ENCODE data around the gene GADD45B.

Gene GADD45B, protein sequence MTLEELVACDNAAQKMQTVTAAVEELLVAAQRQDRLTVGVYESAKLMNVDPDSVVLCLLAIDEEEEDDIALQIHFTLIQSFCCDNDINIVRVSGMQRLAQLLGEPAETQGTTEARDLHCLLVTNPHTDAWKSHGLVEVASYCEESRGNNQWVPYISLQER

DNA sequence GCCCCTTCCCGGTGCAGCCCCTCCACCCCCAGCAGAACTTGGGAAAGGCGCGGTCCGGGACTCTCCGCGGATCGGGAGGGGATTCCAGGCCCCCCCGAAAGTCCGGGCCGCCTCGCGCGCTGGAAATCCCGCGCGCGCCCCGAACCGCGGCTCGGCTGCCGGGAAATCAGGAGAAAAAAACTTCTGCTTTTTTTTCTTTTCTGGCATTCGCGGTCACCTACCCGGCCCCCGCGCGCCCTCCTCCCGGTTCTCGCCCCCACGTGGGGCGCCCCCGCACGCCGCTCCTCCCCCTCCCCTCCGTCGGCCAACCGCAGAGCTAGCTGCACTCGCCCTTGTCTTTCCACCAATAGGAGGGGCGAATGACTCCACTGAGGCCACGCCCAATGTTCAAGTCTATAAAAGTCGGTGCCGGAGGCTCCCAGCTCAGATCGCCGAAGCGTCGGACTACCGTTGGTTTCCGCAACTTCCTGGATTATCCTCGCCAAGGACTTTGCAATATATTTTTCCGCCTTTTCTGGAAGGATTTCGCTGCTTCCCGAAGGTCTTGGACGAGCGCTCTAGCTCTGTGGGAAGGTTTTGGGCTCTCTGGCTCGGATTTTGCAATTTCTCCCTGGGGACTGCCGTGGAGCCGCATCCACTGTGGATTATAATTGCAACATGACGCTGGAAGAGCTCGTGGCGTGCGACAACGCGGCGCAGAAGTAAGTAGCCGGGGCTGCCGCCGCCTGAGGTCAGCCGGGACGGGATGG, at the start of gene GADD45B:
Gene GADD45B, plus strand, starts transcription at position 426 of the 749 bp plus-strand sequence. Its CDS starts 232 bp downstream, at position 658.
- TF ChIP-seq, protein P1, sequence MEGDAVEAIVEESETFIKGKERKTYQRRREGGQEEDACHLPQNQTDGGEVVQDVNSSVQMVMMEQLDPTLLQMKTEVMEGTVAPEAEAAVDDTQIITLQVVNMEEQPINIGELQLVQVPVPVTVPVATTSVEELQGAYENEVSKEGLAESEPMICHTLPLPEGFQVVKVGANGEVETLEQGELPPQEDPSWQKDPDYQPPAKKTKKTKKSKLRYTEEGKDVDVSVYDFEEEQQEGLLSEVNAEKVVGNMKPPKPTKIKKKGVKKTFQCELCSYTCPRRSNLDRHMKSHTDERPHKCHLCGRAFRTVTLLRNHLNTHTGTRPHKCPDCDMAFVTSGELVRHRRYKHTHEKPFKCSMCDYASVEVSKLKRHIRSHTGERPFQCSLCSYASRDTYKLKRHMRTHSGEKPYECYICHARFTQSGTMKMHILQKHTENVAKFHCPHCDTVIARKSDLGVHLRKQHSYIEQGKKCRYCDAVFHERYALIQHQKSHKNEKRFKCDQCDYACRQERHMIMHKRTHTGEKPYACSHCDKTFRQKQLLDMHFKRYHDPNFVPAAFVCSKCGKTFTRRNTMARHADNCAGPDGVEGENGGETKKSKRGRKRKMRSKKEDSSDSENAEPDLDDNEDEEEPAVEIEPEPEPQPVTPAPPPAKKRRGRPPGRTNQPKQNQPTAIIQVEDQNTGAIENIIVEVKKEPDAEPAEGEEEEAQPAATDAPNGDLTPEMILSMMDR (IDR thresholded peaks at IDR 0.05; ENCODE audit: low read depth, low read length): no peak
- in situ Hi-C loops (cut with HindIII; ENCODE audit: low sequenced_read_pairs): no loop called here
- DNase-seq (ENCODE audit: low read depth, low spot score): peak; percentile 99
- H3K4me3 ChIP-seq (ENCODE audit: low read depth, low read length): peak within 1 kb of the TSS; percentile 95

DNA sequence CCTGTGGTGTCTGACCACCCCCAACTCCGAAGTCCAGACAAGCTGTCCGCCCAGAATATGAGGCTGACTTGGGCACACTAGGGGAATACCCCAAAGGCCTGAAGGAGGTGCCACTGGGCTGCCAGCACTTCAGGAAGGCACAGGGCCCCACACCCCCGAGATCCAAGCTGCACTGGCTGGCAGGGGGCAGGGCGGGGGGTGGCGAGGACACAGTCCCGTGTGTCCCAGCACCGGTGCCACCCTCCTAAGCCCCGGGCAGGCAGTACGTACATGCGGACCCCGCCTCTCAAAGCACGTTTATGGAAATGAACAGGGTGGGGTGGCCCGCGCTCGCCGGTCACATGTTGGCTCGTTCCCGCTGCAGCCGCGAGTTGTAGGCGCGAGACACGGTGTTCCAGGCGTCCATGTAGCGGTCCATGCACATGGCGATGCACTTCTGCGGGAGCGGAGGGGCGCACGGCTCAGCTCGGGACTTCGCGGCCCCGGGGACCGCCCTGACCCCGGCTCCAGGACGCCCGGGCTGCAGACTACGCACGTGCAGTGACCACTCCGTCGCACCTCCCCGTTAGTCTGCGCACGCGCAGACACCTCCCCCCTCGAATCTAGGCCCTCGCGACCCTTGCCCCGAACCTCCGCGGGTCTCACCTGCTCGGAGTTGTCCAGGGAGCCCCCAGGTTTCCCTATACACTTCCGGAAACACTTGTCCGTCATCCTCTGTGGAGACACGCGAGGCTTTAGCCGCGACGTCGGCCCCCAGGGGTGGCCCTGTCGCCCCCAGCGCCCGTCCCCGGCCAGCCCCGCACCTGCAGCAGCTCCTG, 49.1 kb upstream of the GADD45B start:
- in situ Hi-C loops (cut with HindIII; ENCODE audit: low sequenced_read_pairs): no loop called here
- H3K4me3 ChIP-seq (ENCODE audit: low read depth, low read length): peak overlapping the region; percentile 56
- TF ChIP-seq, protein P1 (IDR thresholded peaks at IDR 0.05; ENCODE audit: low read depth, low read length): no peak
- no peak for DNase-seq (ENCODE audit: low read depth, low spot score)

DNA sequence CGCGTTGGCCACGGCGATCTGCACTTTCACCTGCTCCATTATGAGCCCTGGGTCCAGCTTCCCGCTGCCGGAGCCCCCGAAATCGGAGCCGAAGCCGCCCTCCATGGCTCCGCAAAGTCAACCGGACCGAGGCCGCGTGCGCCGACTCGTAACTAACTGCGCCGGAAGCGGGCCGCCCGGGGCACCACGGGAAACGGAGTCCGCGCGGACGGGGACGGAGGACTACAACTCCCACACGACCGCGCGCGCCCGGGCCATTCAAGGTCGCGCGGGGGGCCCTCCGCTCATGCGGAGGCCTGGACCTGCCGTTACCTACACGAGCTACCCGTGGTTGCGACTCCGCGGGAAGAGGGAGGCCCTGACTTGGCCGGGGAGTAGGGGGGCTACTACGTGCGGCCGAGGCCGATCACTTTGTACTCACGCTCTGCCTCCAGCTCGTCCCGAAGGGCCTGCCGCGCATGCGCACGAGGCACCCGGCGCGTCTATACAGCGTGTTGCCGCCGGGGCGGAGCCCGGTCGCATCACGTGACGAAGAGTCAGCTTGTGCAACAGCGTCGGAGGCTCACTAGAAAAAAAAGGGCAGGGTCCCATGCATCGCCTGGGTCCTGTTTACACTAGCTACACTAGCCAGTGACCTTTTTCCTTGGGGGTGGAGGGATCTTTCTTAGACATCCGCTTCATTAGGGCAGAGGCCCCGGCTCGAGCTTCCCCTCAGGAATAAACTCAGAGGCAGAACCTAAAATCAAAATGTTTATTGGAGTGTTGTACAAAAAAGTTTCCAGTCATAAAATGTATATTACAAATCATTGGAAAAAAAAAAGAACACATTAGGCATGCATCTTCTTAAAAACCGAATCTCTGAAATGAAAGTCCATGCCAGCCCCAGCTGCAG, 48.3 kb upstream of the GADD45B start, which contains the start of gene TIMM13:
Gene TIMM13, minus strand, starts transcription at position 158 of the 892 bp plus-strand sequence. Its CDS starts 53 bp downstream, at position 105.
- peak; percentile 98 for DNase-seq (ENCODE audit: low read depth, low spot score)
- H3K4me3 ChIP-seq (ENCODE audit: low read depth, low read length): peak within 1 kb of the TSS; percentile 56
- TF ChIP-seq, protein P1 (IDR thresholded peaks at IDR 0.05; ENCODE audit: low read depth, low read length): no peak
- in situ Hi-C loops (cut with HindIII; ENCODE audit: low sequenced_read_pairs): no loop called here

DNA sequence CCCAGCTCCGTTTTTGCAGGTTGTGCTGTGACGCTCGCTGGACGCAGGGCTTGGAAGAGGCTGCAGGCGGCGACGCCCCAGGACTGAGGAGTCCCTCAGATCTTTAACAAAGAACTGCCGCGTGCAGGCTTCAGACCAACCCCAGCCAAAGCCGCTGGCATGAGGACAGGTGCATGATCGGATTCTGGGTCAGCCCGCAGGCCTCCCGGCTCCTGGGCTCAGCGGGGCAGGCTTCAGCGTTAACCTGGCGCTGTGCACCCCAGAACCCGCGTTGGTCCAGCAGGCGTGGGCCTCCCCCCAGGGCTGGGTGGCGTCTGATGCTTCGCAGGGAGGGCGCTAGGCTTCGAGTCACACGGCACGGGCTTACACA, 47.6 kb upstream of the GADD45B start:
- TF ChIP-seq, protein P1 (IDR thresholded peaks at IDR 0.05; ENCODE audit: low read depth, low read length): peak; percentile 5
- peak overlapping the region; percentile 56 for H3K4me3 ChIP-seq (ENCODE audit: low read depth, low read length)
- in situ Hi-C loops (cut with HindIII; ENCODE audit: low sequenced_read_pairs): no loop called here
- DNase-seq (ENCODE audit: low read depth, low spot score): no peak

DNA sequence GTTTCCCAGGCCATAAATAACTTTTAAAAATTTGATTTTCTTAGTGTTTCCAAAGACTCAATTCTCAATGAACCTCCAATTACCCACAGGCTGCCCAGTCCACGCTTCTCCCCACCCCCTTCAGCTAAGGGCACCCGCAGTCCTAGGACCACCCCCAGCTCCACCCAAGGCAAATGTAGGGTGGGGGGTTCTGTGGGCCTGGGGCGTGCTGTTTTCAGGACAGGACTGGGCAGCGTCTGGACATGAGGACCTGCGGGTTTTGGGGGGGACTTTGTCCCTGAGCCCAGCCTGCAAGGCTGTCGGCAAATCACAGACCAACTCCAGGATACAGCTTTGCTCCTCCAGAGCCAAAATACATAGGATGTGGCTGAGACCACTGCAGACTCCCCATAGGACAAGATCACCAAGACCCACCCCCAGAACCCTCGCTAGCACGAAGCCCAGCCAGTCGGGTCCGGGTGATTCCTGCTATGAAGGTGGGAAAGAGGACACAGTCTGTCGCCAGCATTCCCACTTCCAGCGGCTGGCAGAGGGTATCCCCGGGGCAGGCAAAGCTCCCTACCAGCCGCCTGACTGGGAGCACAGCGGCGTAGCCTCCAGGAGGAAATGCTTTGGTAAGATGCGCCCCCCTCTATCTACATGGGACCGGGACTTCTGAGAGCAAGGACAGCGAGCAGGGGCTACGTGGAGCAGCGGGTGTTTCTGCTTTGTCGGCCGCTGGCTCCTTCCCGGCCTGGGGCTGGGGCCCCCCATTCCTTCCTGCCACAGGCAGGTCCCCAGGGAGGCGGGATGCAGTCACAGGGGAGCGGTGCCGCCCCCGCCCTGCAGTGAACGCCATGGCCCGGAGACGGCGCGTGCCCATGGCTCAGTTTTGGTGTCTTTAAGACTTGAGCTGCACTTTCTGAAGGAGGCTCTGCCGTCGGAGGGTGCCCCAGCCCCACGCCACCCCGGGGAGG, 46.9 kb upstream of the GADD45B start:
- H3K4me3 ChIP-seq (ENCODE audit: low read depth, low read length): no peak overlapping the region
- DNase-seq (ENCODE audit: low read depth, low spot score): no peak
- TF ChIP-seq, protein P1 (IDR thresholded peaks at IDR 0.05; ENCODE audit: low read depth, low read length): no peak
- in situ Hi-C loops (cut with HindIII; ENCODE audit: low sequenced_read_pairs): no loop called here

Data from astrocyte of the spinal cord (primary cell).